Stimulated activated CD8-positive, alpha-beta memory T cell treated with anti-CD3 and anti-CD28 coated beads, Interleukin-15, amount 100 ng/mL, for 48 hours (primary cell): ENCODE results near the gene SUPT3H.

Source experiments
- DNase-seq, 2 donors: peaks; one replicate each; pipeline ENCODE4 v3.0.0-alpha.2; 2020; ENCODE audit warnings: low read depth in 2 of 2

Gene SUPT3H

GRCh38 chr6:45377554-45378333 is at the start of gene SUPT3H:
Gene SUPT3H, minus strand, starts transcription at chr6:45377934.
- DNase-seq = peak; percentile 94 to 96

GRCh38 chr6:45426251-45426650 is 48.5 kb upstream of the SUPT3H start:
- DNase-seq = no peak

- DNase-seq = peak in 1 of 2 donors; percentile 40
Observed at GRCh38 chr6:45424451-45424861, 46.7 kb upstream of the SUPT3H start.

- DNase-seq = no peak
Observed at GRCh38 chr6:45423824-45424450, 46.2 kb upstream of the SUPT3H start.

- peak in 1 of 2 donors; percentile 20 for DNase-seq
Observed at GRCh38 chr6:45423111-45423823, 45.5 kb upstream of the SUPT3H start.

GRCh38 chr6:45422503-45423110 is 44.9 kb upstream of the SUPT3H start:
- peak; percentile 36 to 47 for DNase-seq

GRCh38 chr6:45421709-45422502 is 44.2 kb upstream of the SUPT3H start:
- peak; percentile 43 to 46 for DNase-seq

- no peak for DNase-seq
Observed at GRCh38 chr6:45420909-45421708, 43.4 kb upstream of the SUPT3H start.

GRCh38 chr6:45420083-45420908 is 42.6 kb upstream of the SUPT3H start:
- DNase-seq = peak; percentile 60 to 64

- peak; percentile 59 to 61 for DNase-seq
Observed at GRCh38 chr6:45419571-45420082, 41.9 kb upstream of the SUPT3H start.

GRCh38 chr6:45417436-45417835 is 39.7 kb upstream of the SUPT3H start:
- no peak for DNase-seq

GRCh38 chr6:45416700-45417099 is 39.0 kb upstream of the SUPT3H start:
- no peak for DNase-seq

GRCh38 chr6:45415788-45416518 is 38.2 kb upstream of the SUPT3H start:
- no peak for DNase-seq

GRCh38 chr6:45415315-45415714 is 37.6 kb upstream of the SUPT3H start:
- no peak for DNase-seq

GRCh38 chr6:45411959-45412358 is 34.2 kb upstream of the SUPT3H start:
- no peak for DNase-seq

- no peak for DNase-seq
Observed at GRCh38 chr6:45400021-45400420, 22.3 kb upstream of the SUPT3H start.

- no peak for DNase-seq
Observed at GRCh38 chr6:45398075-45398813, 20.5 kb upstream of the SUPT3H start.

- no peak for DNase-seq
Observed at GRCh38 chr6:45394586-45395095, 16.9 kb upstream of the SUPT3H start.
